ENCODE measurements around the gene FOXN3. TPM values are rescaled to one million over a fixed set of nuclear protein-coding genes. Genes with fewer than 3 reads are reported as not detected.

Gene FOXN3, protein sequence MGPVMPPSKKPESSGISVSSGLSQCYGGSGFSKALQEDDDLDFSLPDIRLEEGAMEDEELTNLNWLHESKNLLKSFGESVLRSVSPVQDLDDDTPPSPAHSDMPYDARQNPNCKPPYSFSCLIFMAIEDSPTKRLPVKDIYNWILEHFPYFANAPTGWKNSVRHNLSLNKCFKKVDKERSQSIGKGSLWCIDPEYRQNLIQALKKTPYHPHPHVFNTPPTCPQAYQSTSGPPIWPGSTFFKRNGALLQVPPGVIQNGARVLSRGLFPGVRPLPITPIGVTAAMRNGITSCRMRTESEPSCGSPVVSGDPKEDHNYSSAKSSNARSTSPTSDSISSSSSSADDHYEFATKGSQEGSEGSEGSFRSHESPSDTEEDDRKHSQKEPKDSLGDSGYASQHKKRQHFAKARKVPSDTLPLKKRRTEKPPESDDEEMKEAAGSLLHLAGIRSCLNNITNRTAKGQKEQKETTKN
- 23.2 and 27.8 TPM in 2 replicates for total RNA-seq

- DNase-seq (ENCODE audit: low read depth): no peak
- peak within 1 kb of the TSS; percentile 91 for H3K4me3 ChIP-seq (ENCODE audit: low read depth, low read length)
- TF ChIP-seq, protein P1, sequence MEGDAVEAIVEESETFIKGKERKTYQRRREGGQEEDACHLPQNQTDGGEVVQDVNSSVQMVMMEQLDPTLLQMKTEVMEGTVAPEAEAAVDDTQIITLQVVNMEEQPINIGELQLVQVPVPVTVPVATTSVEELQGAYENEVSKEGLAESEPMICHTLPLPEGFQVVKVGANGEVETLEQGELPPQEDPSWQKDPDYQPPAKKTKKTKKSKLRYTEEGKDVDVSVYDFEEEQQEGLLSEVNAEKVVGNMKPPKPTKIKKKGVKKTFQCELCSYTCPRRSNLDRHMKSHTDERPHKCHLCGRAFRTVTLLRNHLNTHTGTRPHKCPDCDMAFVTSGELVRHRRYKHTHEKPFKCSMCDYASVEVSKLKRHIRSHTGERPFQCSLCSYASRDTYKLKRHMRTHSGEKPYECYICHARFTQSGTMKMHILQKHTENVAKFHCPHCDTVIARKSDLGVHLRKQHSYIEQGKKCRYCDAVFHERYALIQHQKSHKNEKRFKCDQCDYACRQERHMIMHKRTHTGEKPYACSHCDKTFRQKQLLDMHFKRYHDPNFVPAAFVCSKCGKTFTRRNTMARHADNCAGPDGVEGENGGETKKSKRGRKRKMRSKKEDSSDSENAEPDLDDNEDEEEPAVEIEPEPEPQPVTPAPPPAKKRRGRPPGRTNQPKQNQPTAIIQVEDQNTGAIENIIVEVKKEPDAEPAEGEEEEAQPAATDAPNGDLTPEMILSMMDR (conservative IDR thresholded peaks at IDR 0.05; ENCODE audit: low read depth, low read length): no peak
Measured at GRCh38 chr14:89417091-89417464, at the start of gene FOXN3. Gene FOXN3, minus strand, starts transcription at chr14:89417233. Its CDS starts 4,757 bp downstream, at chr14:89412476.

DNA sequence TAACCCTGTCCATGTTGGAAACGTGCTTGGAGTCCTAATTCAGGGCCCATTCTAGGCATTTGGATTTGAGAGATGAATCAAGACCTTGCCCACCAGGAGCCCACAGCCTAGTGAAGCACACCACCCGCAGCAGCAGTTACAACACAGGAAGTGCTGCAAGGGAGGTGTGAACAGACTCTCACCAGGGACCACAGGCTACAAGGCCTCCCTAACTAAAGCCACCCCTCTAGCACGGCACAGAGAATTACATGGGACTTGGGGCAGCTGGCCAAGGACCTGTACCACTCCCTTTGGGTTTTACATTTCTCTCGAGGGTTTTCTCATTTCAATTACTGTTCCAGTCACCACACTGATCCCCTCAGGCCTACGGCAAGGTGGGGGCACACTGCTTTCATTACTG is 49.5 kb upstream of the FOXN3 start:
- TF ChIP-seq, protein P1 (conservative IDR thresholded peaks at IDR 0.05; ENCODE audit: low read depth, low read length): no peak
- DNase-seq (ENCODE audit: low read depth): no peak
- H3K4me3 ChIP-seq (ENCODE audit: low read depth, low read length): no peak overlapping the region

DNA sequence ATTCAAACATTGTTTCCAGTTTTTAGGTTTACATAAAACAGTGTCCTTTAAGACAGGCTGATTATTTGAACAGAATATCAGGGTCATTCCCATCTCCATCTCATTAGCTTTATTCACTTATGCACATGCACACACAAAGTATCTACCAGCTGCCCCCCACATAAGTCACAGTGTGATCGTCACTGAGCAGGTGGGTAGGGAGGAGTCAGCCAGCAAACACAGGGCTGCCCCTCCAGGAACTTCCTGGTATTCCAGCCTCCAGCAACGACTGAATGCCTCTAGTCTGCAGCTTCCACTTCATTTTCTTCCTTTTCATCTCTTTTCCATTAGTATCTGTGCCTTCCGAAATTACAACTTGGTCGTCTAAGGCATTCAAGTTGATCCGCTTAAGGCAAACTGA is 48.8 kb upstream of the FOXN3 start:
- no peak for DNase-seq (ENCODE audit: low read depth)
- TF ChIP-seq, protein P1 (conservative IDR thresholded peaks at IDR 0.05; ENCODE audit: low read depth, low read length): no peak
- H3K4me3 ChIP-seq (ENCODE audit: low read depth, low read length): no peak overlapping the region

DNA sequence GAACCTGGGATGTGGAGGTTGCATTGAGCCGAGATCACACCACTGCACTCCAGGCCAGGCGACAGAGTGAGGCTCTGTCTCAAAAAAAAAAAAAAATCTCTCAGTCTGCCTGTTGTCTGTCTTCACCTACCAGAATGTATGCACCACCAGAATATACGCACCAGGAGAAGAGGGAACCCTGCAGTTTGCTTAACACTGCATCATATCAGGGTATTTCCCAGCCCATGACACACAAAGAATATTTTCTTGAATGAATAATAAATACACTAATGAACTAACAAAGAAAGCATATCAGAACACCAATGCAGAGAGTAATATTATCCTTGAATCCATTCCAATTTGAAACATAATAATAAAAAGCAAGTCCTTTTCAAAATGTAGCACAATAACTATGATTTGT is 44.2 kb upstream of the FOXN3 start:
- TF ChIP-seq, protein P1 (conservative IDR thresholded peaks at IDR 0.05; ENCODE audit: low read depth, low read length): no peak
- DNase-seq (ENCODE audit: low read depth): no peak
- no peak overlapping the region for H3K4me3 ChIP-seq (ENCODE audit: low read depth, low read length)

- H3K4me3 ChIP-seq (ENCODE audit: low read depth, low read length): no peak overlapping the region
- TF ChIP-seq, protein P1 (conservative IDR thresholded peaks at IDR 0.05; ENCODE audit: low read depth, low read length): no peak
- no peak for DNase-seq (ENCODE audit: low read depth)
Measured at GRCh38 chr14:89458713-89459420, 41.8 kb upstream of the FOXN3 start.

GRCh38 chr14:89457007-89457406 is 40.0 kb upstream of the FOXN3 start:
- TF ChIP-seq, protein P1 (conservative IDR thresholded peaks at IDR 0.05; ENCODE audit: low read depth, low read length): no peak
- no peak for DNase-seq (ENCODE audit: low read depth)
- no peak overlapping the region for H3K4me3 ChIP-seq (ENCODE audit: low read depth, low read length)
